Mesenchymal stem cell (in vitro differentiated cells and primary cell): ENCODE data around the gene ZNF513. TPM values are rescaled to one million over a fixed set of nuclear protein-coding genes. Genes with fewer than 3 reads are reported as not detected.

ENCODE experiments used
- DNase-seq: peaks from one replicate; pipeline ENCODE4 v3.0.0-alpha.2; 2013
- H2AFZ ChIP-seq: one replicate; pipeline ENCODE4 v1.6.1; 2013; ENCODE audit warnings: low read depth, mild to moderate bottlenecking, control low read depth, inconsistent platforms, low read length, moderate library complexity
- H2AK5ac ChIP-seq: 2 replicates; pipeline ENCODE4 v1.6.1; 2013; ENCODE audit warnings: low read length, moderate library complexity, mild to moderate bottlenecking, inconsistent platforms; ENCODE audit not compliant: severe bottlenecking
- H2BK120ac ChIP-seq: one replicate; pipeline ENCODE4 v1.6.1; 2013; ENCODE audit warnings: low read depth, mild to moderate bottlenecking, inconsistent platforms, low read length, moderate library complexity
- H2BK12ac ChIP-seq, 2 experiments: one replicate each; pipeline ENCODE4 v1.6.1; 2013; ENCODE audit warnings: inconsistent platforms in 2 of 2, low read length in 2 of 2, mild to moderate bottlenecking in 2 of 2, moderate library complexity in 2 of 2, control low read depth in 1 of 2
- H2BK15ac ChIP-seq: one replicate; pipeline ENCODE4 v1.6.1; 2013; ENCODE audit warnings: mild to moderate bottlenecking, low read depth, inconsistent platforms; ENCODE audit not compliant: poor library complexity, severe bottlenecking
- H2BK5ac ChIP-seq: 2 replicates; pipeline ENCODE4 v1.6.1; 2013; ENCODE audit warnings: low read depth, mild to moderate bottlenecking, low read length, control low read depth, inconsistent platforms; ENCODE audit not compliant: poor library complexity, severe bottlenecking
- H3K14ac ChIP-seq, 2 experiments: one replicate each; pipeline ENCODE4 v1.6.1; 2013; ENCODE audit warnings: inconsistent platforms in 2 of 2, low read length in 2 of 2, control low read depth in 1 of 2, mild to moderate bottlenecking in 1 of 2, moderate library complexity in 1 of 2
- H3K18ac ChIP-seq, 2 experiments: one replicate each; pipeline ENCODE4 v1.6.1; 2013; ENCODE audit warnings: inconsistent platforms in 2 of 2, low read length in 2 of 2, control low read depth in 1 of 2, low read depth in 1 of 2, mild to moderate bottlenecking in 1 of 2
- H3K23ac ChIP-seq, 2 experiments: one replicate each; pipeline ENCODE4 v1.6.1; 2013; ENCODE audit warnings: inconsistent platforms in 2 of 2, low read length in 2 of 2, mild to moderate bottlenecking in 2 of 2, moderate library complexity in 2 of 2, control low read depth in 1 of 2
- H3K27ac ChIP-seq: 2 replicates; pipeline ENCODE4 v1.5.1; 2013; ENCODE audit warnings: mild to moderate bottlenecking, moderate library complexity, low read length, control low read depth, inconsistent platforms; ENCODE audit not compliant: poor library complexity, severe bottlenecking
- H3K27me3 ChIP-seq, 2 experiments: 2 replicates each; pipeline versions ENCODE4 v1.6.1 to v1.7.0; 2013; ENCODE audit warnings: low read length in 2 of 2, mild to moderate bottlenecking in 2 of 2, moderate library complexity in 2 of 2, control low read depth in 1 of 2, inconsistent platforms in 1 of 2; ENCODE audit not compliant: control insufficient read depth in 1 of 2, insufficient read depth in 1 of 2
- H3K36me3 ChIP-seq, 2 experiments: 2 replicates each; pipeline versions ENCODE4 v1.6.1 to v1.7.0; 2013; ENCODE audit warnings: low read length in 2 of 2, control low read depth in 1 of 2, inconsistent platforms in 1 of 2, low read depth in 1 of 2, mild to moderate bottlenecking in 1 of 2; ENCODE audit not compliant: insufficient read depth in 2 of 2, control insufficient read depth in 1 of 2
- H3K4ac ChIP-seq, 2 experiments: one replicate each; pipeline ENCODE4 v1.6.1; 2013; ENCODE audit warnings: inconsistent platforms in 2 of 2, low read length in 2 of 2, mild to moderate bottlenecking in 2 of 2, moderate library complexity in 2 of 2, control low read depth in 1 of 2, low read depth in 1 of 2
- H3K4me1 ChIP-seq: 2 replicates; pipeline ENCODE4 v1.6.1; 2013; ENCODE audit warnings: low read depth, low read length, control low read depth; ENCODE audit not compliant: control insufficient read depth, insufficient read depth
- H3K4me2 ChIP-seq: 2 replicates; pipeline ENCODE4 v1.6.1; 2013; ENCODE audit warnings: low read length, mild to moderate bottlenecking, inconsistent platforms; ENCODE audit not compliant: poor library complexity, severe bottlenecking
- H3K4me3 ChIP-seq, 2 experiments: 2 replicates each; pipeline versions ENCODE4 v1.5.1 to v1.7.0; 2013; ENCODE audit warnings: low read length in 2 of 2, mild to moderate bottlenecking in 2 of 2, control low read depth in 1 of 2, low read depth in 1 of 2; ENCODE audit not compliant: insufficient read depth in 1 of 2
- H3K79me1 ChIP-seq: replicated peaks from 2 replicates; pipeline ENCODE4 v1.6.1; 2013; ENCODE audit warnings: mild to moderate bottlenecking, control low read depth, low read length, inconsistent platforms; ENCODE audit not compliant: poor library complexity, severe bottlenecking
- H3K9ac ChIP-seq: 2 replicates; pipeline ENCODE4 v1.7.0; 2013; ENCODE audit warnings: mild to moderate bottlenecking, low read length, moderate library complexity
- H3K9me3 ChIP-seq: 2 replicates; pipeline ENCODE4 v1.7.0; 2013; ENCODE audit warnings: mild to moderate bottlenecking, low read length; ENCODE audit not compliant: control insufficient read depth
- H4K8ac ChIP-seq: one replicate; pipeline ENCODE4 v1.6.1; 2013; ENCODE audit warnings: inconsistent platforms, mild to moderate bottlenecking, low read length, moderate library complexity
- H4K91ac ChIP-seq: one replicate; pipeline ENCODE4 v1.6.1; 2013; ENCODE audit warnings: mild to moderate bottlenecking, low read length, inconsistent platforms
- WGBS: methylation state at CpG from one replicate; pipeline ENCODE4 v1.1.7; 2013; ENCODE audit warnings: mixed read lengths; 5-methylcytosine and 5-hydroxymethylcytosine counted together
- polyA plus RNA-seq, 2 experiments: library from polyadenylated mRNA; stranded (reverse); fragments of 200-250 nt; gene quantifications; one replicate each; pipeline ENCODE4 v1.2.3, GENCODE V29; 2013

ZNF513 gene
- polyA plus RNA-seq (2013, experiment 1 of 2): 16.6 TPM
- polyA plus RNA-seq (2013, experiment 2 of 2): 15.9 TPM

- H2BK15ac ChIP-seq: peak within 1 kb of the TSS; percentile 61
- 34% methylated on average over 54 of the region's 67 CpGs for WGBS
- H3K4me1 ChIP-seq: peaks cover 21% of the 10 kb centered on the region
- no peaks in the 10 kb centered on the region for H3K9me3 ChIP-seq
- peak within 1 kb of the TSS; percentile 34 to 70 for H3K23ac ChIP-seq
- H3K36me3 ChIP-seq: peaks cover 64 to 74% of the 10 kb centered on the region in 2 experiments
- peak within 1 kb of the TSS in 1 of 2 experiments; percentile 64 for H3K14ac ChIP-seq
- H2AK5ac ChIP-seq: peak within 1 kb of the TSS; percentile 43
- peak within 1 kb of the TSS; percentile 76 to 95 for H3K4me3 ChIP-seq
- peak within 1 kb of the TSS; percentile 95 for H4K8ac ChIP-seq
- peak within 1 kb of the TSS; percentile 92 for H2BK120ac ChIP-seq
- H3K4me2 ChIP-seq: peak within 1 kb of the TSS; percentile 77
- no peak within 1 kb of the TSS for H2BK5ac ChIP-seq
- peak within 1 kb of the TSS; percentile 70 to 95 for H3K4ac ChIP-seq
- H3K18ac ChIP-seq: peak within 1 kb of the TSS; percentile 91 to 94
- H3K9ac ChIP-seq: peak within 1 kb of the TSS; percentile 99
- H3K27ac ChIP-seq: peak within 1 kb of the TSS; percentile 67
- peak within 1 kb of the TSS; percentile 91 for H2AFZ ChIP-seq
- peak; percentile 97 for DNase-seq
- no peak within 1 kb of the TSS for H2BK12ac ChIP-seq
- peak within 1 kb of the TSS; percentile 79 for H4K91ac ChIP-seq
- H3K27me3 ChIP-seq: no peaks in the 10 kb centered on the region
- H3K79me1 ChIP-seq: peaks cover 20% of the 10 kb centered on the region
Measured at GRCh38 chr2:27380626-27381545, at the start of gene ZNF513. TSS of gene ZNF513 (minus strand) at chr2:27380734. CDS start at chr2:27380526, 208 bp downstream.

- Histone ChIP-seq H4K8ac (peak overlapping the region; percentile 52), H2BK12ac (no peak overlapping the region), H3K14ac (peak overlapping the region in 1 of 2 experiments; percentile 32), H2BK5ac (peak overlapping the region; percentile 99), H3K18ac (peak overlapping the region; percentile 65 to 97), H3K27ac (peak overlapping the region; percentile 91), H3K27me3 (no peaks in the 10 kb centered on the region), H4K91ac (no peak overlapping the region), H2AFZ (peak overlapping the region; percentile 61), H2BK15ac (no peak overlapping the region), H3K4me3 (peak overlapping the region; percentile 89 to 96), H3K79me1 (peaks cover 2% of the 10 kb centered on the region), H3K36me3 (peaks cover 6 to 12% of the 10 kb centered on the region in 2 experiments), H3K4me2 (peak overlapping the region; percentile 92), H2AK5ac (no peak overlapping the region), H3K9ac (peak overlapping the region; percentile 98), H3K4me1 (peaks cover 7% of the 10 kb centered on the region), H3K23ac (no peak overlapping the region), H3K9me3 (no peaks in the 10 kb centered on the region), H3K4ac (peak overlapping the region; percentile 81 to 100), H2BK120ac (peak overlapping the region; percentile 97)
- DNase-seq: peak; percentile 90
- whole genome bisulfite sequencing: under 1% methylated on average over 39 of the region's 51 CpGs
Measured at GRCh38 chr2:27428978-27429541, 48.5 kb upstream of the ZNF513 start.

GRCh38 chr2:27428213-27428977 is 47.9 kb upstream of the ZNF513 start, which contains the start of gene NRBP1:
TSS of gene NRBP1 (plus strand) at chr2:27428631. CDS start at chr2:27433274, 4,643 bp downstream.
- H3K9ac ChIP-seq: peak within 1 kb of the TSS; percentile 98
- peak within 1 kb of the TSS; percentile 26 for H2BK15ac ChIP-seq
- no peaks in the 10 kb centered on the region for H3K9me3 ChIP-seq
- H3K27me3 ChIP-seq: no peaks in the 10 kb centered on the region
- peak within 1 kb of the TSS; percentile 89 to 96 for H3K4me3 ChIP-seq
- peak within 1 kb of the TSS; percentile 80 for H4K91ac ChIP-seq
- peaks cover 5 to 6% of the 10 kb centered on the region in 2 experiments for H3K36me3 ChIP-seq
- peak within 1 kb of the TSS; percentile 68 to 97 for H3K18ac ChIP-seq
- peak within 1 kb of the TSS in 1 of 2 experiments; percentile 91 for H3K14ac ChIP-seq
- H3K4me2 ChIP-seq: peak within 1 kb of the TSS; percentile 92
- peak within 1 kb of the TSS in 1 of 2 experiments; percentile 89 for H3K23ac ChIP-seq
- H2AK5ac ChIP-seq: no peak within 1 kb of the TSS
- WGBS: under 1% methylated on average over 61 of the region's 75 CpGs
- peaks cover 2% of the 10 kb centered on the region for H3K79me1 ChIP-seq
- peak within 1 kb of the TSS; percentile 77 for H2AFZ ChIP-seq
- peak within 1 kb of the TSS; percentile 97 for H2BK120ac ChIP-seq
- H3K4me1 ChIP-seq: peaks cover 7% of the 10 kb centered on the region
- H3K27ac ChIP-seq: peak within 1 kb of the TSS; percentile 95
- peak within 1 kb of the TSS in 1 of 2 experiments; percentile 63 for H2BK12ac ChIP-seq
- H4K8ac ChIP-seq: peak within 1 kb of the TSS; percentile 52
- H2BK5ac ChIP-seq: peak within 1 kb of the TSS; percentile 99
- H3K4ac ChIP-seq: peak within 1 kb of the TSS; percentile 81 to 100
- peak; percentile 94 for DNase-seq
